GM18951 (cell line): Measurements from ENCODE around the gene FAM83G.

ENCODE experiments used
- POLR2A ChIP-seq: IDR thresholded peaks from 4 replicates; pipeline ENCODE4 v1.6.1; 2011; ENCODE audit warnings: mild to moderate bottlenecking; ENCODE audit not compliant: insufficient read length, insufficient read depth; ENCODE audit errors: extremely low read depth
- in situ Hi-C: fragments of 300-500 bp; cut with MboI; formaldehyde crosslinking; loops from one replicate; pipeline ENCODE4 v1.12.0; 2022; ENCODE audit warnings: low sequenced_read_pairs, mixed read lengths, inconsistent platforms; ENCODE audit not compliant: unreplicated experiment

The FAM83G gene

GRCh38 chr17:19005137-19005773, 691 bp upstream of the FAM83G start:
- no peak for TF ChIP-seq POLR2A
- in situ Hi-C loops, result no loop called here

- in situ Hi-C loops, result no loop called here
- TF ChIP-seq POLR2A, result no peak
Measured at GRCh38 chr17:19003543-19004420, 782 bp downstream of the FAM83G start.

GRCh38 chr17:19002805-19003542, 1.6 kb downstream of the FAM83G start:
- in situ Hi-C loops, result no loop called here
- TF ChIP-seq POLR2A, result no peak

GRCh38 chr17:19001907-19002590, 2.5 kb downstream of the FAM83G start:
- in situ Hi-C loops, result no loop called here
- TF ChIP-seq POLR2A, result no peak

GRCh38 chr17:19000531-19001325, 3.8 kb downstream of the FAM83G start:
- no peak for TF ChIP-seq POLR2A
- in situ Hi-C loops, result no loop called here

- in situ Hi-C loops, result no loop called here
- no peak for TF ChIP-seq POLR2A
Measured at GRCh38 chr17:18999911-19000310, 4.7 kb downstream of the FAM83G start.

GRCh38 chr17:18999394-18999793, 5.2 kb downstream of the FAM83G start:
- in situ Hi-C loops, result no loop called here
- no peak for TF ChIP-seq POLR2A

- TF ChIP-seq POLR2A, result no peak
- in situ Hi-C loops, result no loop called here
Measured at GRCh38 chr17:18997650-18998196, 6.8 kb downstream of the FAM83G start.

- in situ Hi-C loops, result no loop called here
- no peak for TF ChIP-seq POLR2A
Measured at GRCh38 chr17:18996458-18996857, 8.1 kb downstream of the FAM83G start.

- TF ChIP-seq POLR2A, result no peak
- in situ Hi-C loops, result no loop called here
Measured at GRCh38 chr17:18995220-18995619, 9.3 kb downstream of the FAM83G start.

- in situ Hi-C loops, result no loop called here
Measured at GRCh38 chr17:18994631-18995030, 9.9 kb downstream of the FAM83G start.

More at GRCh38 chr17:18994631-18995030, 9.9 kb downstream of the FAM83G start:
- no peak for TF ChIP-seq POLR2A
